Activated T-helper 1 cell treated with Interleukin-2 at 50 U/mL for 16 hours (primary cell): ENCODE data around the gene NUDT15.
"Not testable (repeated sequence)": the region's sequence is repeated elsewhere in the genome, so short reads cannot be mapped to it uniquely, and the experiment has no call there.

ENCODE experiments used
- DNase-seq: peaks from one replicate; pipeline ENCODE4 v3.0.0-alpha.2; 2020; ENCODE audit warnings: low read depth

NUDT15 gene

GRCh38 chr13:48037346-48038173, at the start of gene NUDT15:
Gene NUDT15, plus strand, starts transcription at chr13:48037726. Its CDS starts 21 bp downstream, at chr13:48037747.
- DNase-seq, result peak; percentile 94

DNA sequence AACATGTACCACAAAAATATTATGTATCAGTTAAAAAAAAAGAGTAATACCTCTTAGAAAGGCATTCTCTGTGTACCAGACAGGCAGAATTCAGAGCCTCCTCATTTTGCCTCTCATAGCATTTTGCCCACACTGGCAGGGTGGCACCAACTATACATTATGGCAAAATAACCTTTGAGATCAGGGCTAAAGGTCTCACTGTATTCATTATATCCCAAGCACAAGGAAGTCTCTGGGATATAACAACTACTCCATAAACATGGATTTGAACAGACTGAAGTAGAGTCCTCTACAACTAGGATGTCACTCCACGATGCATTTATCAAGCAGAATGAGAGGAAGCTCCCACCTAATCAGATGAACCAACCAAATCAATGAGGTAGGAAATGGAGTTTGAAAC, 47.1 kb upstream of the NUDT15 start:
- DNase-seq, result no peak

DNA sequence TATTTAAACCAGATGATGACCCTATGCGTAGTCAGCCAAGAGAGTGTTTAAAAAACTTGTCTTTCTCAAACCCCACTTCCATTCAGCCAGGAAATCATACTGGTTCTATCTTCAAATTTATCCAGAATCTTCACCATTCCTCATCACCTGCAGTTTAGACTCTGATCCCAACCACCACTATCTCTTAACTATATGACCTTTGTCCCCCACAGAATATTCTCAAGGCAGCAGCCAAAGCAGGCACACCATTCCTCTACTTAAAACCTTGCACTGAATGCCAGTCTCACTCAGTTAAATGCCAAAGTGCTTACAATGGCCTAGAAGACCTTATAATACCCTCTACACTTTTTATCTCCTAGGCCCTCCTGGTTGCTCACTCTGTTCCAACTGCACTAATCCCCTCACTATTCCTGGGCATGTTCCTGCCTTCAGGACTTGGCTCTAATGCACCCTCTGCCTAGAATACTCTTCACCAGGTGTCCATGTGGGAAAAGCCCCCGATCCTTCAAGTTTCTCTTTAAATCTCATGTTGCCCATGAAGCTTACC, 46.5 kb upstream of the NUDT15 start:
- DNase-seq, result no peak

- DNase-seq, result no peak
Observed at GRCh38 chr13:47991859-47992258, 45.7 kb upstream of the NUDT15 start.

GRCh38 chr13:47997384-47997783, 40.1 kb upstream of the NUDT15 start:
- no peak for DNase-seq

DNA sequence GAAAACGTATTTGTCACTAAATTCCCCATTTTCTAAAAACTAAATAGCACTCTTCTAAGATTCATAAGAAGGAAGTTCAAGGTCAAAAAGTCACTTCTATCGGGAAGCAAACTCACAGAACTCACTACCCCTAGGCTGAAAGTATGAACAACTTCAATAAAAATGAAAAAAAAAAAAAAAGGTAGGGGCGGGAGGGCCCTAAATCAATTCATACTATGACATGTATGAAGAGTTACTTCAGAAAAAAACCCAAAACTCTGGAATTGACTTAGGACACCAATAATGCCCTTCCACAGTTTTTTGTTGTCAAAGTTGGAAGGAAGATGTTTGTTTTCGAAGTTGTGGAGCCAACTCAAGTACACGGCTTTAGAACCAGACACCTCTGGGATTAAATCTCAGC, 37.6 kb upstream of the NUDT15 start:
- DNase-seq, result no peak

GRCh38 chr13:48000559-48001113, 36.9 kb upstream of the NUDT15 start:
- DNase-seq, result no peak

GRCh38 chr13:48001114-48001881, 36.2 kb upstream of the NUDT15 start, which contains the start of gene SUCLA2:
Gene SUCLA2, minus strand, starts transcription at chr13:48001273. Its CDS starts 4 bp downstream, at chr13:48001269.
- DNase-seq, result peak; percentile 84

DNA sequence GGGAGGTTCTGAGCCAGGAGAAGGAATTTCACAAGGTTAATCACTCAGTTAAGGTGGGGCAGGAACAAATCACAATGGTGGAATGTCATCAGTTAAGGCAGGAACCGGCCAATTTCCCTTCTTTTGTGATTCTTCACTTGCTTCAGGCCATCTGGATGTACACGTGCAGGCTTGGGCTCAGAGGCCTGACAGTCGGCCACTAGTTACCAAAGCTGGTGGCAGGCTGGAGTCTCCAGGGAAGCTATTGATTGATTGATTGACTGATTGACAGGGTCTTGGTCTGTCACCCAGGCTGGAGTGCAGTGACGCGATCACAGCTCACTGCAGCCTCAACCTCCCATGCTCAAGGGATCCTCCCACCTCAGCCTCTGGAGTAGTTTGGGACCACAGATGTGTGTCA, 35.5 kb upstream of the NUDT15 start:
- DNase-seq, result not testable (repeated sequence)

DNA sequence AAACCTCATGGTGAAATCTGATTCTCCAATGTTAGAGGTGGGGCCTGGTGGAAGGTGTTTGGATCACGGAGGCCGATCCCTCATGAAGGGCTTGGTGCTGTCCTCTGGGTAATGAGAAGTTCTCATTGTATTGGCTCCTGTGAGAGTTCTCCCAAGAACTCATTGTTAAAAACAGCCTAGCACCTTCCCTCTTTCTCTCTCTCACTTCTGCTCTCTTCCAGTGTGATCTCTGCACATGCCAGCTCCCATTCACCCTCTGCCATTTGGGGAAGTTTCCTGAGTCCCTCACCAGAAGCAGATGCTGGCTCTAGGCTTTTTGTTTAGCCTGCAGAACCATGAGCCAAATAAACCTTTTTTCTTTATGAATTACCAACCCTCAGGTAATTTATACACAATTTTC, 33.3 kb upstream of the NUDT15 start:
- DNase-seq, result no peak

DNA sequence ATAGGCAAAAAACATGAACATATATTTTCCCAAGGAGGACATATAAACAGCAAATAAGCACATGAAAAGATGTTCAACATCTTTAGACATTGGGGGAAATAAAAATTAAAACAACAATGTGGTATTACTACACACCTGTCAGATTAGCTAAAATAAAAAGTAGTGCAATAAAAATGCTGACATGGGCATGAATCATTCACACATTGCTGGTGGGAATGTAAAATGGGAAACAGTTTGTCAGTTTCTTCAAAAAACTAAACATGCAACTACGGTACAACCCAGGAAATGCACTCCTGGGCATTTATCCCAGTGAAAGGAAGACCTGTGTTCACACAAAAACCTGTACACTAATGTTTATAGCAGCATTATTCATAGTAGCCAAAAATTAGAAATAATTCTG, 31.1 kb upstream of the NUDT15 start:
- no peak for DNase-seq

- no peak for DNase-seq
Observed at GRCh38 chr13:48009284-48009683, 28.2 kb upstream of the NUDT15 start.

- DNase-seq, result no peak
Observed at GRCh38 chr13:48010698-48011097, 26.8 kb upstream of the NUDT15 start.

DNA sequence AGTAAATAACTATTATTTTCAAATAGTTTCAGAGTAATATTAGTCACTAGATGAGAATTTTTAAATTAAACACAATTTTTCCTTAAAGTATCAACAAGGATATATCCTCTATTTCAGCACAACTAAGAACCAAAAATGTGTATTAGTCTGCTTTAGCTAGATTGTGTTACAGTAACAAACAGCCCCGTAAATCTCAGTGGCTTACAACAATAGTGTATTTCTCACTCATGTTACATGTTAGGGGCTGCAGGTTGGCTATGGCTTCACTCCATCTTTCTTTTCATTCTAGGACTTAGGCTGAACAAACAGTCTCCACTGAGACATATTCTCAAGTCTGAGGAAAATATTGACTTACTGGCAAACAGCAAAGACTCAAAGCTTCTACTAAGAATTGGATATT, 24.9 kb upstream of the NUDT15 start:
- no peak for DNase-seq

DNA sequence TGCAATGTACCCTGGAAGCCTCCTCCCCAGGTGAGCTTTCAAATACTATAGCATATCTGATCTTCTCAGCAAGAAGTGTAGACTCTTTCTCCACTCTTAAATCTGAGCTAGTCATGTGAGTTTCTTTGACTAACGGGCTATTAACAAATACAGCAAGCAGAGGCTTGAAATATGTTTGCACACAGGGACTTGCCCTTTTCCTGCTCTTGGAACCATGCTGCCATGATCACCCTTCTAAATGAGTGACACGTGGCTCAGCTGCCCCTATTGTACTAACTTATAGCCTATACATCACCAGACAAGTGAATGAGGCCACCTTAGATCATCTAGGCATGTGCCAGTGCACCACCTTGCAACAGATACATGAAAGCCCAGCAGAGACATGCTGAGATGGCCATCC, 23.2 kb upstream of the NUDT15 start:
- DNase-seq, result no peak

- no peak for DNase-seq
Observed at GRCh38 chr13:48018637-48019036, 18.9 kb upstream of the NUDT15 start.

- no peak for DNase-seq
Observed at GRCh38 chr13:48019796-48020195, 17.7 kb upstream of the NUDT15 start.

- no peak for DNase-seq
Observed at GRCh38 chr13:48028066-48028465, 9.5 kb upstream of the NUDT15 start.

DNA sequence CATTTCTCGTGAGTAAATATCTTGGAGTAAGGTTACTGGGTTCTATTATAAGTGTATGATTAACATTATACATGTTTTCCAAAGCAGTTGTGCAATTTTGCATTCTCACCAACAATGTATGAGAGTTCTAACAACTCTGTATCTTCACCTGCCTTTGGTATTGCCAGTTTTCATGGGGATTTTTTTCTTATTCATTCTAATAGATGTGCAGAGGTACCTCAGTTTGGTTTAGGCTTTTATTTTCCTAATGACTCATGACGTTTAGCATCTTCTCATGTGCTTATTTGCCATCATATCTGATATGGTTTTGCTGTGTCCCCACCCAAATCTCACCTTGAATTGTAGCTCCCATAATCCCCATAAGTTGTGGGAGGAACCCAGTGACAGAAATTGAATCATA, 7.7 kb upstream of the NUDT15 start:
- DNase-seq, result no peak

DNA sequence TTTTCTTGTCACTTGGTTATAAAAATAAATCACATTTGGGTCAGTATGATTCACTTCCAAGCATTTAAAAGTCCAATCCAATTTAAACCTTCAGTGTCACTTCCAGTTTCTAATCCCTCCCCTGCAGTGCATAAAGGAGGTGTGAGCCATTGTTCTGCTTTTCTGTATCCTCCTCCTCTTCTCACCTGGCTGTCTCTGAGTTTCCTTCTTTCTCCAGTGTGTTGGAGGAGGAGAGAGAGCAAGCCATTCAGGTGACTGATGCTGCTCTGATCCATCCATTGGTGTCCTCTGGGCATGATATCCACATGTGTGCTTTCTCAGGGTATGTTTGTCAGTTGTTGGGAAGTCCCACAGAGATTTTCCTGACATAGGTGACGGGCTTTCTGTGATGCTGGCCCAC, 1.2 kb downstream of the NUDT15 start:
- no peak for DNase-seq

- DNase-seq, result no peak
Observed at GRCh38 chr13:48040049-48040448, 2.5 kb downstream of the NUDT15 start.

DNA sequence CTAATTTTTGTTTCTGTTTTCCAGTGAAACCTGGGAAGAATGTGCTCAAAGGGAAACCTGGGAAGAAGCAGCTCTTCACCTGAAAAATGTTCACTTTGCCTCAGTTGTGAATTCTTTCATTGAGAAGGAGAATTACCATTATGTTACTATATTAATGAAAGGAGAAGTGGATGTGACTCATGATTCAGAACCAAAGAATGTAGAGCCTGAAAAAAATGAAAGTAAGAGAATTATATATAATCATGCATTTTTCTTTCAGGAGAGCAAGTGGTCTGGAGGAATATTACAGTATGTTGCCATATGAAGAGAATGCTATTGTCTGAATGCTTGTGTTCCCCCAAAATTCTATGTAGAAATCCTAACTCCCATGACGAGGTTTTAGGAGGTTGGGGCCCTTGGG, 3.4 kb downstream of the NUDT15 start:
- no peak for DNase-seq

DNA sequence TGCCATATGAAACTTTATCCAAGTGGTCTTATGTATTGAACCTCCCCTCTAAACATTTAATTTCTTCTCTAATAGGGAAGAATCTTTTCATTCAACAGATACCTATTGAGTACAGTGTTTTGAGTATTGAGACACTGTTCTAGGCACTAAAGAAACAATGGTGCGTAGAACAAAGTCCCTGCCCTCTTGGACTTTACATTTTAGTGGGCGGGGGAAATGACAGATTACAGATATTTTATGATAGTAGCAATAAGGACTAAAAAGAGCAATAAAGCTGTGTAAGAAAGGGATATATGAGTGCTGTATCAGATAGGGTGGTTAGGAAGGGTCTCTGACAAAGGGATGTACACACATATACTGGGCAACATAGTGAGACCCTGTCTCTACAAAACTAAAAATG, 5.4 kb downstream of the NUDT15 start:
- DNase-seq, result no peak
